ENCODE measurements around the gene LIPN. TPM values are rescaled to one million over a fixed set of nuclear protein-coding genes. Genes with fewer than 3 reads are reported as not detected.

LIPN gene
- total and polyA plus RNA-seq, 4 donors: 0.07 to 0.25 (median 0.09) TPM; not detected in 1

- TF ChIP-seq REST (IDR thresholded peaks at IDR 0.05) (no peak), EGR1 (IDR thresholded peaks at IDR 0.05; ENCODE audit: low read depth in 2 of 2) (no peak), ZBTB33 (IDR thresholded peaks at IDR 0.05) (no peak)
Observed at GRCh38 chr10:88819290-88819689, 59.5 kb downstream of the LIPN start (continued).

GRCh38 chr10:88820748-88821401 is 61.1 kb downstream of the LIPN start:
- no peaks in the 10 kb centered on the region for H3K9me3 ChIP-seq (ENCODE audit: control insufficient read depth in 4 of 4, low read length in 3 of 4)
- no peaks in the 10 kb centered on the region for H3K27me3 ChIP-seq (ENCODE audit: control insufficient read depth in 4 of 4, insufficient read depth in 4 of 4, low read length in 3 of 4)
- no peak for DNase-seq (ENCODE audit: low spot score)
- no peak overlapping the region for H3K9ac ChIP-seq (ENCODE audit: low read depth in 1 of 2, low read length in 2 of 2)
- no peak overlapping the region for H3K4me3 ChIP-seq (ENCODE audit: low read depth in 1 of 3, low read length in 3 of 3)
- H3K4me1 ChIP-seq (ENCODE audit: control insufficient read depth in 4 of 4, insufficient read depth in 4 of 4, low read length in 3 of 4): peaks cover 0 to 2% (median 0%) of the 10 kb centered on the region in 4 donors
- no peaks in the 10 kb centered on the region for H3K36me3 ChIP-seq (ENCODE audit: control insufficient read depth in 4 of 4, insufficient read depth in 3 of 4, low read depth in 1 of 4, low read length in 3 of 4)
- no peak overlapping the region for H3K27ac ChIP-seq (ENCODE audit: low read depth in 1 of 2, low read length in 2 of 2)
- no peak for TF ChIP-seq HNF4A (conservative IDR thresholded peaks at IDR 0.05)
- no peak for TF ChIP-seq MAX (IDR thresholded peaks at IDR 0.05)
- TF ChIP-seq REST (IDR thresholded peaks at IDR 0.05): no peak
- TF ChIP-seq GABPA (IDR thresholded peaks at IDR 0.05 in 1 of 2, conservative IDR thresholded peaks at IDR 0.05 in 1 of 2): no peak
- no peak for TF ChIP-seq JUND (IDR thresholded peaks at IDR 0.05)

- Histone ChIP-seq H3K4me3 (ENCODE audit: low read depth in 1 of 3, low read length in 3 of 3) (no peak overlapping the region), H3K27me3 (ENCODE audit: control insufficient read depth in 4 of 4, insufficient read depth in 4 of 4, low read length in 3 of 4) (no peaks in the 10 kb centered on the region), H3K9me3 (ENCODE audit: control insufficient read depth in 4 of 4, low read length in 3 of 4) (no peaks in the 10 kb centered on the region), H3K36me3 (ENCODE audit: control insufficient read depth in 4 of 4, insufficient read depth in 3 of 4, low read depth in 1 of 4, low read length in 3 of 4) (no peaks in the 10 kb centered on the region), H3K9ac (ENCODE audit: low read depth in 1 of 2, low read length in 2 of 2) (no peak overlapping the region), H3K27ac (ENCODE audit: low read depth in 1 of 2, low read length in 2 of 2) (no peak overlapping the region), H3K4me1 (ENCODE audit: control insufficient read depth in 4 of 4, insufficient read depth in 4 of 4, low read length in 3 of 4) (peaks cover 0 to 4% (median 1%) of the 10 kb centered on the region in 4 donors)
- 78% methylated on average over 4 of the region's 4 CpGs for whole genome bisulfite sequencing
- TF ChIP-seq HNF4A (conservative IDR thresholded peaks at IDR 0.05) (no peak), FOXA2 (IDR thresholded peaks at IDR 0.05) (no peak), RAD21 (IDR thresholded peaks at IDR 0.05) (no peak), REST (IDR thresholded peaks at IDR 0.05) (no peak), ATF3 (IDR thresholded peaks at IDR 0.05) (no peak), GABPA (IDR thresholded peaks at IDR 0.05 in 1 of 2, conservative IDR thresholded peaks at IDR 0.05 in 1 of 2) (no peak), RXRA (IDR thresholded peaks at IDR 0.05) (no peak), HNF4G (IDR thresholded peaks at IDR 0.05) (no peak), EGR1 (IDR thresholded peaks at IDR 0.05; ENCODE audit: low read depth in 2 of 2) (no peak), MAX (IDR thresholded peaks at IDR 0.05) (no peak)
- DNase-seq (ENCODE audit: low spot score): no peak
Observed at GRCh38 chr10:88826388-88826787, 66.6 kb downstream of the LIPN start.
